ENCODE measurements around the gene GRB10. TPM values are rescaled to one million over a fixed set of nuclear protein-coding genes. Genes with fewer than 3 reads are reported as not detected.

Gene GRB10
- total RNA-seq, 2 experiments from 2014 or later = 5.9 to 8.4 TPM

GRCh38 chr7:50735333-50735732 is 47.4 kb downstream of the GRB10 start:
- H3K36me3 Mint-ChIP-seq (ENCODE audit: low read depth) = no peaks in the 10 kb centered on the region
- DNase-seq (no peak), ATAC-seq (ENCODE audit: poor library complexity) (no peak)
- Histone ChIP-seq H3K27me3 (ENCODE audit: control insufficient read depth in 1 of 2, insufficient read depth in 2 of 2, low read length in 2 of 2) (no peaks in the 10 kb centered on the region), H3K4me3 (ENCODE audit: low read length) (no peak overlapping the region), H3K4me1 (ENCODE audit: insufficient read depth, low read length) (peaks cover 11% of the 10 kb centered on the region), H3K27ac (ENCODE audit: low read depth in 1 of 2, low read length in 2 of 2) (no peak overlapping the region), H3K9me3 (ENCODE audit: control insufficient read depth in 1 of 2, insufficient read depth in 1 of 2, low read length in 2 of 2) (peaks cover 0 to 5% of the 10 kb centered on the region in 2 experiments), H3K36me3 (ENCODE audit: insufficient read depth, low read length) (no peaks in the 10 kb centered on the region)
- TF ChIP-seq, protein P1, sequence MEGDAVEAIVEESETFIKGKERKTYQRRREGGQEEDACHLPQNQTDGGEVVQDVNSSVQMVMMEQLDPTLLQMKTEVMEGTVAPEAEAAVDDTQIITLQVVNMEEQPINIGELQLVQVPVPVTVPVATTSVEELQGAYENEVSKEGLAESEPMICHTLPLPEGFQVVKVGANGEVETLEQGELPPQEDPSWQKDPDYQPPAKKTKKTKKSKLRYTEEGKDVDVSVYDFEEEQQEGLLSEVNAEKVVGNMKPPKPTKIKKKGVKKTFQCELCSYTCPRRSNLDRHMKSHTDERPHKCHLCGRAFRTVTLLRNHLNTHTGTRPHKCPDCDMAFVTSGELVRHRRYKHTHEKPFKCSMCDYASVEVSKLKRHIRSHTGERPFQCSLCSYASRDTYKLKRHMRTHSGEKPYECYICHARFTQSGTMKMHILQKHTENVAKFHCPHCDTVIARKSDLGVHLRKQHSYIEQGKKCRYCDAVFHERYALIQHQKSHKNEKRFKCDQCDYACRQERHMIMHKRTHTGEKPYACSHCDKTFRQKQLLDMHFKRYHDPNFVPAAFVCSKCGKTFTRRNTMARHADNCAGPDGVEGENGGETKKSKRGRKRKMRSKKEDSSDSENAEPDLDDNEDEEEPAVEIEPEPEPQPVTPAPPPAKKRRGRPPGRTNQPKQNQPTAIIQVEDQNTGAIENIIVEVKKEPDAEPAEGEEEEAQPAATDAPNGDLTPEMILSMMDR (IDR thresholded peaks at IDR 0.05) = no peak
- peaks cover 19% of the 10 kb centered on the region for H3K4me1 Mint-ChIP-seq (ENCODE audit: low read depth)
- ChIA-PET POLR2A (no interaction called here), CTCF (no interaction called here)
- H3K27ac Mint-ChIP-seq = no peak overlapping the region
- no peaks in the 10 kb centered on the region for H3K9me3 Mint-ChIP-seq
- H3K27me3 Mint-ChIP-seq = no peaks in the 10 kb centered on the region
- intact Hi-C loops (cut with DNase I, micrococcal nuclease) = no loop called here
- no peak overlapping the region for H3K4me3 Mint-ChIP-seq

GRCh38 chr7:50734246-50734645 is 48.5 kb downstream of the GRB10 start:
- ChIA-PET CTCF (no interaction called here), POLR2A (no interaction called here)
- Mint-ChIP-seq H3K9me3 (no peaks in the 10 kb centered on the region), H3K4me3 (no peak overlapping the region), H3K27me3 (no peaks in the 10 kb centered on the region), H3K27ac (no peak overlapping the region), H3K36me3 (ENCODE audit: low read depth) (no peaks in the 10 kb centered on the region), H3K4me1 (ENCODE audit: low read depth) (peaks cover 8% of the 10 kb centered on the region)
- H3K36me3 ChIP-seq (ENCODE audit: insufficient read depth, low read length) = no peaks in the 10 kb centered on the region
- no peak overlapping the region for H3K27ac ChIP-seq (ENCODE audit: low read depth in 1 of 2, low read length in 2 of 2)
- no peak for DNase-seq
- peaks cover 1% of the 10 kb centered on the region for H3K4me1 ChIP-seq (ENCODE audit: insufficient read depth, low read length)
- intact Hi-C loops (cut with DNase I, micrococcal nuclease) = no loop called here
- no peak for ATAC-seq (ENCODE audit: poor library complexity)
- no peak overlapping the region for H3K4me3 ChIP-seq (ENCODE audit: low read length)
- H3K9me3 ChIP-seq (ENCODE audit: control insufficient read depth in 1 of 2, insufficient read depth in 1 of 2, low read length in 2 of 2) = peaks cover 0 to 5% of the 10 kb centered on the region in 2 experiments
- TF ChIP-seq, protein P1 (IDR thresholded peaks at IDR 0.05) = no peak
- H3K27me3 ChIP-seq (ENCODE audit: control insufficient read depth in 1 of 2, insufficient read depth in 2 of 2, low read length in 2 of 2) = no peaks in the 10 kb centered on the region

GRCh38 chr7:50733552-50733951 is 49.1 kb downstream of the GRB10 start:
- Mint-ChIP-seq H3K4me1 (ENCODE audit: low read depth) (peaks cover 5% of the 10 kb centered on the region), H3K4me3 (no peak overlapping the region), H3K27me3 (no peaks in the 10 kb centered on the region), H3K9me3 (no peaks in the 10 kb centered on the region), H3K27ac (no peak overlapping the region), H3K36me3 (ENCODE audit: low read depth) (no peaks in the 10 kb centered on the region)
- H3K27ac ChIP-seq (ENCODE audit: low read depth in 1 of 2, low read length in 2 of 2) = no peak overlapping the region
- CTCF ChIA-PET = no interaction called here
- intact Hi-C loops (cut with DNase I, micrococcal nuclease) = no loop called here
- peaks cover 0 to 5% of the 10 kb centered on the region in 2 experiments for H3K9me3 ChIP-seq (ENCODE audit: control insufficient read depth in 1 of 2, insufficient read depth in 1 of 2, low read length in 2 of 2)
- ATAC-seq (ENCODE audit: poor library complexity) = no peak
- no peaks in the 10 kb centered on the region for H3K36me3 ChIP-seq (ENCODE audit: insufficient read depth, low read length)
- no peak overlapping the region for H3K4me3 ChIP-seq (ENCODE audit: low read length)
- POLR2A ChIA-PET = interaction anchor here (0.6 kb wide), 1 partner anchor 8 kb away, joined by 4 read pairs; no protein-coding TSS in a partner anchor
- no peak for DNase-seq
- TF ChIP-seq, protein P1 (IDR thresholded peaks at IDR 0.05) = no peak
- H3K27me3 ChIP-seq (ENCODE audit: control insufficient read depth in 1 of 2, insufficient read depth in 2 of 2, low read length in 2 of 2) = no peaks in the 10 kb centered on the region
- no peaks in the 10 kb centered on the region for H3K4me1 ChIP-seq (ENCODE audit: insufficient read depth, low read length)
